Smooth muscle cell of the pulmonary artery (primary cell): ENCODE measurements around the gene MESD. TPM values are rescaled to one million over a fixed set of nuclear protein-coding genes. Genes with fewer than 3 reads are reported as not detected.

Experiments
- total RNA-seq: library from RNA; depleted of rRNA; stranded (reverse); fragments of >200 nt; gene quantifications from 2 replicates; pipeline ENCODE4 v1.2.3, GENCODE V29; 2014

MESD gene
- total RNA-seq: 19.4 and 23.5 TPM in 2 replicates

DNA sequence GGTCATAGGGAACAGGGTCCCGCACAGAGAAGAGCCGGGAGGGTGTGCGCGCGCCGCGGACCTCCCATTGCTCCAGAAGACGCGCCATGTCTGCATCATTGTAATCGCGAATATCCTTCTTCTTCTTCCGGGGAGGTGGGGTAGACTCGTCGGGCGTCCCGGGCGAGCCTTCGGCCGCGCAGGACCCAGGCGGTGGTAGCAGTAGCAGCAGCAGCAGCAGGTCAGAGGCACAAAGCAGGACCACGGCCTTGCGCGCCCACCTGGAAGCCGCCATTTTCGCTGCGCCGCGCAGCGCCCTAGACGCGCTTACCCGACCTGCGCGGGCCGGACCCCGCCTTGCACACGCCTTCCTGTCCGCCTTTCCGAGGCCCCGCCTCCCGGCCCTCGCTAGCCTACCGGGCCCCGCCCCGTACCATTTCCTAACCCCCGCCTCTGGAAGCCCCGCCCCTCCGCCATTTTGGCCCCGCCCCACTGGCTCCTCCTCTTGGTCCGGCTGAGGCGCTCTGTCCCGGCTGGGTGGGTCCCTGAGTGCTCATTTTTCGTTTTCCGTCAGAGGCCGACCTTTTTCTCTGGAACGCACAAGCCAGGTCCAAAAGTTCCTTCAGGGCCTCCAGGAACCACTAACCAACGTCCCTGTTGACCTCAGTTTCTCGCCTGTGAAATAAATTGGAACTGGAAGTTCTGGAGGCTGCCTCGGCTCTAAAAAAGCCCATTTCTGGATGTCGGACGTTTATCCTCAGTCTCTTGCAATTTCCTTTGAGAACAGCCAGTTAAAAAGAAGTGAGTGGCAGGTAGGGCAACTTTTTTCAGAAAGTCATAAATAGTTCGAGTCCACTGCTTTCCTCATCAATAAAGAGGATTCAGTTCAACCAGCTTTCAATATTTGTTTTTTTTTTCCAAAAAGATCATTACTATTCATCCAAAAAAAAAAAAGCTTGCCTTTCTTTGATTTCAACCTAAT is at the start of gene MESD:
Gene MESD (minus strand): TSS at position 302 of the 961 bp plus-strand sequence. CDS start 28 bp downstream, at position 274.

DNA sequence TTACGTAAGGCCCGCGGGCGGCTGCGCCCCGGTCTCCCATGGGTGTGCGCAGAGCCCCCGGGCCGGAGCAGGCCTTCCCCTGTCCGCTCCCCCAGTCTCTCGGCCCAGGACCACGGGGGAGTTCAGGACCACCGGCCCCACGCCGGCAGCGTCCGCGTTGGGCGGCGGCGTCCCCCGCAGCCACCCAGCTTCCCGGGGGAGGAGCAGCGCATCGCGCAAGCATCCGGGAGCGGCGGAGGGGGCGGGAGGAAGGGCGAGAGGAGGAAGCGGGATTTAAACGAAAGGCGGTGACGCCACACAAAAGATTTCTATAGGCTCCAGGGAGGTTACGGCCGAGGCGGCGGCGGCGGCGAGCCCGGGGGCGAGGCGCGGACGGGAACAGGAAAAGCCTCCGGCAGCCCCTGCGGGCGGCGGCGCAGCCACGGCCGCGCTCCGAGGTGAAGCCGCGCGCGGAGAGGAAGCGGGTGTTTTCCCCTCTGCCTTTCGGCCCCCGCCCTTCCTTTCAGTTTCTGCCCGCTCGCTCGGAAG is 11.1 kb upstream of the MESD start, which contains the start of gene TLNRD1:
Gene TLNRD1 (plus strand): TSS at position 300 of the 528 bp plus-strand sequence. CDS start 1,349 bp downstream, outside the sequence.

Other genes starting within 250 kb of the MESD start
- 360 and 994 TPM in 2 replicates for gene CEMIP, start 210.4 kb downstream of the MESD start, total RNA-seq
- 4.8 and 5.3 TPM in 2 replicates for gene TLNRD1, start 11.1 kb upstream of the MESD start, total RNA-seq
- 0.10 TPM in 1 of 2 replicates, not detected in the other for gene CFAP161, start 144.5 kb upstream of the MESD start, total RNA-seq
- 0.20 and 0.65 TPM in 2 replicates for gene IL16, start 207.1 kb upstream of the MESD start, total RNA-seq